Stomach (tissue), 4 donors: ENCODE measurements around the gene FUT9.

Experiments used
- CTCF ChIP-seq, 7 experiments: fragments of 450-650 bp in 4 of 7; fragments of 200-600 bp in 3 of 7; sonication (generic) in 3 of 7; IDR thresholded peaks; one replicate each; pipeline ENCODE4 v1.5.1; 2016 to 2019; ENCODE audit warnings: antibody characterized with exemption in 7 of 7, control low read depth in 2 of 7, mild to moderate bottlenecking in 1 of 7
- POLR2A ChIP-seq, 4 donors: fragments of 450-650 bp; IDR thresholded peaks; one replicate each; pipeline ENCODE4 v1.6.1; 2016; ENCODE audit warnings: antibody characterized with exemption in 4 of 4, control low read depth in 2 of 4, mild to moderate bottlenecking in 1 of 4, moderate library complexity in 1 of 4
- POLR2AphosphoS5 ChIP-seq, 3 donors: sonication (generic); formaldehyde crosslinking; IDR thresholded peaks; one replicate each; pipeline ENCODE4 v1.6.1; 2016; ENCODE audit warnings: antibody characterized with exemption in 3 of 3

DNA sequence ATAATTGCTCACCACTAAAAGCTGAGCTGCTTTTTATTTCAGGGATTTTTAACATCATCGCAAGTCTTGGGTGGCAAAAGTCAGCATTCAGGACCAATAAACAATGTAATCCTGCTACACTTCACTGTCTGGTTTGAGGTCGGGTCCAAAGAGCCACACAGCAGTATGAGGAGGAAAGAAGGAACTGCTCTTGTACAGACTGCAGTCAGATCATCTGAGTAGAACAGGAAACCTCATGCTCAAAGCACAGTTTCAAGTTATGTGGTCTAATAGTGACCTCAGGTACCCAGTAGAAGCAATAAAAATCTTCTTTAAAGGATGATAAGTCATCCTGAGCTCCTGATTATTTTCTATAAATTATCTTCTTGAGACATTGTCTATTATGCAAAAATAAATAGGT lies 211.4 kb downstream of the FUT9 start:
- TF ChIP-seq CTCF (IDR thresholded peaks at IDR 0.05) (no peak), POLR2AphosphoS5 (IDR thresholded peaks at IDR 0.05) (no peak), POLR2A (IDR thresholded peaks at IDR 0.05) (no peak)
